Activated T-cell treated with anti-CD3 and anti-CD28 coated beads for 48 hours (primary cell): ENCODE measurements around the gene CIB1.
A peak's percentile ranks its signal among the peaks of the same experiment; 100 is the strongest.

Experiments
- DNase-seq: peaks from one replicate; pipeline ENCODE4 v3.0.0-alpha.2; 2020; ENCODE audit warnings: low read depth

The CIB1 gene

DNA sequence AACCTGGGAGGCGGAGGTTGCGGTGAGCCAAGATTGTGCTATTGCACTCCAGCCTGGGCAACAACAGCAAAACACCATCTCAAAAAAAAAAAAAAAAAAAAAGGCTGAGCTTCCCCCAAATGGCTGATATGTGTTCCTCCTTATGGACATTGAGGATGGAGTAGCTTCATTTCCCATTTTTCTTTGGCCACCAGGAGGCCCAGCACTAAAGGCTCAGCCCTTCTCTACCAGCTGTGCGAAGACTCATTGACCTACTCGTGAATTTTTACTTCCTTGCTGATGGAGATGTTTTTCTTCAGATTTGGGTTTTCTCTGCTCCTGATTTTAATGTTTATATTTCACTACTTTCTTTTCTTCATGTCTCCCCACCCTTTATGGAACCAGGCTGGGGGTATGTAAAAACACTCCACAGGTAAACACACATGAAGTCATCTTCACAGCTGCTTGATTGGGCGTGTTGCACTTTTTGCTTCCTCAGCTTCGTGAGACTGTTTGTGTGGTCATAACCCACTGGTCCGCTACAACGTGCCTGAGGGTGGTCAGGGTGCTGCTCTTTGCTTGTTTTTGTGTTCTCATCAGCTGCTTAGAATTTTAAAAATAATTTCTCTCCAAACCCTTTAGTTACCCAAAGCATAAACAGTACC lies 19.1 kb downstream of the CIB1 start:
- no peak for DNase-seq

DNA sequence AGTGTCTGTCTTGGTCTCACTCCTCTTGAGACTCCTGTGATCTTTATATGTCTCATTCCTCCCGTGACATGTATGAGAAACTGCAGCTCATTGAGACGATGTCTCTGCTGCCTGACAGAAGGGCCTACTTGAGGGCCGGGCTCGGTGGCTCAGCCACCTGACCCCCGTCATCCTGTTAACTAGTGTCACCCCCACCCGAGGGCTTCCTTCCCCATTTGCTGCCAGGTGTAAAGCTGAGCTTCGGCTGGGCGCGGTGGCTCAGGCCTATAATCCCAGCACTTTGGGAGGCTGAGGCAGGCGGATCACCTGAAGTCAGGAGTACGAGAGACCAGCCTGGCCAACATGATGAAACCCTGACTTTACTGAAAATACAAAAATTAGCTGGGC lies 19.9 kb downstream of the CIB1 start:
- DNase-seq = no peak

DNA sequence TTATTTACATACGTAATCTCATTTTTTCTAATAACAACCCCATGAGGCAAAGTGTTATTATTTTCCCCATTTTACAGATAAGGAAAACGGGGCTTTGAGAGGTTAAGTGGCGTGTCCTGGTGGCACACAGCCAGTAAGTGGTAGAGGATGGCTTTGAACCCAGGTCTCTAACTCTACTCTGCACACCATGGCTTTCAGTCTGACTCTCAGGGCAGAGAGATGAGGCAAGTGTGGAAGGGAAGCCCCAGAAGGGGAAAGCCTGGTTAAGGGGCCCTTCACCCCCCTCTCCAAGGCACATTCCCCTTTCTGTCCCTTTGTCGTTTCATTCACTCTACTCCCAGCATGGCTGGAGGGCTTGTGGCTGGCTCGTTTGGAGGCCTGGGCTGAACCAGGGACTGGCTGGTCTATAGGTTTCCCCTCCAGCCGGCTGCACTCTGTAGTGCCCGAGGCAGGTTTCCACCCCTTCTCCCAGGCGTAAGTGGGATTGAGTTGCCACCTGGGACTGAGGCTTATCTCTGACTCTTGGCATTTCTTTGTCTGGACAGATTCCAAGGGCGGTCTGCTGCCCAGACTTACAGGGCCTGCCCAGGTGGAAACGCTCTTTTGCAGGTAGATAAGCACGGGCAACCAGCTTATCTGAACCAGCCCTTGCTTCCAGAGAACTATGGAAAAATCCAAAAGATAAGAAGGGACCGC lies 20.5 kb downstream of the CIB1 start:
- DNase-seq = no peak

DNA sequence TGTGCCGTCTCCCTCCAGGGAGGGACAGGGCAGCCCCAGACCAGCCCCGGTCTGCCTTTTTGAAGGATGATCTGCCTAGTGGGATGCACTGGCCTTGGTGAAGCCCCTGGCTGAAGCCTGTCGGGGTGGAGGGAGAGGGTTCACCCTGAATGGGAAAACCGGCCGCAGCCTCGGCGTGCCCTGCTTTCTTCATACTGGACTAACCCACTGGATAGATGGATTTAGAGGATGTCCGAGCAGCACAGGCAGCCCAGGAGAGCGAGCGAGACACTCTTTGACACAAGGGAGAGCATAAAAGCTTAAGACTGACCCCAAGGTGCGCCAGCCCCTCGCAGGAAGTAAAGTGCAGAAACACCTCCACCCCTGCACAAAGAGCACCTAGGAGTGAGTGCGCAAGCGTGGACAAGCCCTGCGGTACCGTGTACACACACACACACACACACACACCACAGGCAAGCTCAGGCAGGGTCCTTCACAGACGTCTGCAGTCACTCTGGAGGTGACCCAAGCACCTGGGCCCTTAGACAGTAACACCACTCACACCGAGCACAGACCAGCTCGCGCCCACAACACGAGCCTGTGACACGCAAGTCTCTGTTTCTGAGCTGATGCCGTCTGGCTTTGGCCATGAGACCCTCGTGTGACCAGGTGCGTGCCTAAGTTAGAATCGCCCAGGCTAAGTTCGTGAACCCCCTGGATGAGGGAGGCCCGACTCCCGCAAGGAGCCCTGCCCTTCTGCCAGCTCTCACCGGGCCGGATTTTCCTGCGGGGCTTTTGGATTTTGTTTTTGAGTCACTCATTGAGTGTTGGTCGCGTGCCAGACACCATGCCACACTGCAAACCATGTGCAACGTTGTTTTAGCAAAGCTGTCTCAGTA lies 21.3 kb downstream of the CIB1 start:
- DNase-seq = no peak

DNA sequence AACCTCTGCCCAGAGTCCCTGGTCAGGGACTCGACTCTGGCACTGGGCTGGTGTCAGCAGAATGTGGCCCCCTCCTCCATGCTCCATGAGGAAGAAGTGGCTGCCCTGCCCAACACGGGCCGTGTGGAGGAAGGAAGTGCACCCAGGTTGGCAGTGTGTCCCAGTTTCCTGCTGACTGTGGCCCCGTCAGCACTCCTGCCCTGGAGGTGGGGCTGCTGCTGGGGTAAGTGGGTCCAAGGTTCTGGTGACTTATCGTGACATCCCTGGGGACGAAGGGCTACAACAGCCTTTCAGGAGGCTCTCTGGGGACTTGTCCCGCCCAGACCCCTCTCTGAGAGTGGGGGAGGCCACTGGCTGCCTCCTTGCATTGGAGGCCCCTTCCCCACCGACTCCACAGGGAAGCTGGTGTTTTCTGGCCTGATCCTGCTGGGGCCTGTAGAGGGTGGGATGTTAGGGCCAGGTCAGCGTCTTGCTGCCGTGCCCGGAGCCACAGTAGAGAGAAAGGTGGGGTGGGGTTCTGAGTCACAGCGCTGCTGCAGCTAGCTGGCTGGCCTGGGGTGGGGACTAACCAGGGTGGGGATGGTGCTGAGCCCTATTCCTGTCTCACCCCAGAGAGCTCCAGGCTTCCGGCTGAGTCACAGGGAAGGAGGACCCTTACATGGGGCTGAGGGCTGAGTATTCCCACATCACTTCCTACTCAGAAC lies 22.1 kb downstream of the CIB1 start:
- DNase-seq = no peak

DNA sequence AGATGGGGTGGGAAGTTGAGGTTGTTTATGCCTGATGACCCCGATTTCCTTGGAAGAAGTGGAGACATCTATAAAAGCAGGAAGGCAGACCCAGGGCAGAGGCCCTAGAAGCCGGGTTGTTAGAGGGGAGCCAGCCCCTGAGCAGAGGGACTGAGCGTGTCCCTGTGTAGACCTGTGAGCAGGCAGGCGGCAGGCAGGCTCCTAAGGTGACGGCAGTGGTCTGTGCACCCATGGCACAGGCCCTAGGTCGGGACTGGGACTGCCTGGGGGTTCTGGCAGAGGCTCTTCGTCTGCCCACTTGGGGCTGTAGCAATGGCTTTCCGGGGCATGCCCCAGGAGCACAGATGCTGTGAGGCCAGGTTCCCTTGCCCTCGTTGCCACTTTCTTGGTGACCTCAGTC lies 22.7 kb downstream of the CIB1 start:
- no peak for DNase-seq

DNA sequence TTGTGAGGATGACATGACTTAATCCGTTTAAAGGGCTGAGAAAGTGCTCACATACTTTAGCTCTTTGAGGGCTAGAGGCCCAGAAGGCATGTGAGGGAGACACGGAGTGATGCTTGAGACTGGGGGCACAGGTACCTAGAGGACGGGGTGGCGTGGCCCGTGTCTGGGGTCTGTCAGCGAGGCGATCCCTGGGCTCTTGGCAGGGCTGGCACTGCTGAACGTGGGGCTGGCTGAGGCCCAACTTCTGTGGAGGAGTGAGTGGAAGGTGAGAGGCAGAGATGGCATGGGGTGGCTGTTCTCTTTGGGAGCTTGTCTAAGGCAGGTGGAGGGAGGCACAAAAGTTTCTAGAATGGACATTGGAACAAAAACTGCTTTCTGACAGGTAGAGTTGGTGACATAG lies 23.1 kb downstream of the CIB1 start:
- no peak for DNase-seq

DNA sequence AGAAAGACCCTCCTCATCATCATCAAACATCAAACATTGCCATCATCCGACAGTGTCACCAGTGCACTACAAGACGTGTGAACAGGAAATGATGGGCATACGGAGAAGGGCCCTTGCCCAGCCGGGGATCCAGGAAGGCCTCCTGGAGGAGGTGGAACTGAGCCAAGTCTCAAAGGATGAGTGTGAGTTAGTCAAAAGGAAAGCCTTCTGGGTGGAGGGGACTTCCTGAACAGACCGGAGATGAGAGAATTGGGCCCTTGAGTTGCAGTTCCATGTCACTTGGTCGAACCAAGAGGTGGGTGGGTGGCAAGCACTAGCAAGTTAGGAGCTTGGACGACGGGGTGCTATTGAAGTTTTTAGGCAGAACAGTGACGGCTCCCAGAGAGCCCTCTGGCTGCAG lies 24.1 kb downstream of the CIB1 start:
- no peak for DNase-seq

DNA sequence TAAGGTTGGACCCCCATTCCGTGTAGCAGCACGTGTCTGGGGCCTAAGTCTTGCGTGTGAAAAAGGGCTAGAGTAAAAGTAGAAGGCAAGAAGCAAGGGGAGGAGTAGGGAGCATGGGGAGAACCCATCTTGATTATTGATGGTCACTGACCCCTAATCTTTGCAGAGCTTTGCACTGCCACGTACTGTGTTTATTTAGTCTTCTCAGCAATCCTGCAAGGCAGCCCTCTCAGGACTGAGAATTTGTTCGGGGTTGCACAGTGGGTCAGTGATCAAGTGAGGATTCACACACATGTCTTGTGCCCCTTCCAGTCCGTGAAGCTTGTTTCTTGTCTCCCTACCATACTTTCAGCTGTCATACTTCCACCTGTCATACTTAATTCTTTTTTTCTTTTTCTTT lies 25.4 kb downstream of the CIB1 start:
- DNase-seq = no peak

DNA sequence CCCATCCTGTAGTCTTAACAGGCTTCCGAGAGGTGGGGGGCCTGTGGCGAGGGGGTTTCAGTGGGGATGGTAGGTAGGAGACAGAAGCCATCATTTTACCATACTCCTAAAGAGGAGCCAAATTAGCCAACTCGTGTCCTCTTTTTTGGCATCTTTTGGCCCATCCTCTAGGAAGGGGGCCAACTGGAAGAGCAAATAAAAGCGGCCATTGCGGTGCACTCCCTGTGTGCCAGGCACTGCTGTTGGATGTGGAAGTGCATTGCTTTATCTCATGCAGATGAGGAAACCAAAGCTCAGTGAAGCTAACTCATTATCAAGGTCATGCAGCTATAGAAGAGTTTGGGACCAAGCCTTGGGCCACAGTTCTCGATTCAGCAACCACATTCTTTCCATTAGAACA lies 26.5 kb downstream of the CIB1 start:
- DNase-seq = no peak

DNA sequence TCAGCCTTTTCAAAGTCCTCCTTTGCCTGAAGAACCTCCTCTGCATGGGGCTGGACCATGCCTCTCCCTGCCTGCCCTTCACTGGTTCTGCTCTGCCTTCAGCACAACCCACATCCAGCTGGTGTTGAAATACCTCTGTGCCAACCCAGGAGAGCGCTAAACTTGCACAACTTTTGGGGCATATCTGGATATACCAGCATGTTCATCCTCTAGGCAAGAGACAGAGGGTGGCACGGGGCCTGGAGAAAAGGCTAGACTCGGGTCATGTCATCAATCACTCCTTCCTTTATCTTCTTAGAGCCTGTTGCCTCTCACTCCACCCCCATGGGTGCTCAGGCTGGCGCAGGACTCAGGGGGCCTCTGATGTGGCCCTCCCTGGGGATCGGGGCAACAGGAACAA lies 27.9 kb downstream of the CIB1 start:
- DNase-seq = no peak

DNA sequence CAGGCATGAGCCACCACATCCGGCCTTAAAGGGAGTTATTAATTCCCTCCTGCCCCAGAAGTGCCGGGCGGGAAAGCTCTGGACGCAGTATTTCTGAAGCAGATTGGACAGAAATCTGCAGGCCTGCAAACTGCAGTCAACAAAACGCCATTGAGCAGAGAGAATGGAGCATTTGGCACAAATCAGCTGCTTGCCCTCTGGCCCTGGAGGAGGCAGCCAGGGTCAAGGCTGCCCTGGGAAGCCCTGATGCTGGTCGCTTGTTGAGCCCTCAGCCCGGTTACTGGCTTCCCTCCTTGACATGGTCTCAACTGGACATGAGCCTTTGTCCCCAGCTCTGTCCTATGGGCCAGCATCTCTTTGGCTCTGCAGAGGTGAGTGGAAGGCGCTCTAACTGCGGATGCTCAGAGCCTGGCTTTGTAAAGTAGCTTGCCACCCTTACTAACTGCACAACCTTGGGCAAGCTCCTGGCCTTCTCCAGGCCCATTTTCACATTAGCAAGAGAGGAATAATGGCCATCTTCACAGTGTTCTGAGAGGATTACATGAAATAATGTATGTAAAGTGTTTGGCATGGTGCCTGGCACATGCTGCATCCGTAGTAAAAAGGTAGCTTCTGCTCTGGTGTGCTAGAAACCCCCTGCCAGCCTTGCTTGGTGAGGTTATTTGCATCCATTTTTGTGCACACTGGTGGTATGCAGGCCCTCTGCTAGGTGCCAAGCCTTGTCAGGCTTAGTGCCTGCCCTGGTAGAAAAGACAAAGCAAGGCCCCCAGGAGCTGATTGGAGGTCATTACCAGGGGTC lies 28.5 kb downstream of the CIB1 start:
- no peak for DNase-seq

DNA sequence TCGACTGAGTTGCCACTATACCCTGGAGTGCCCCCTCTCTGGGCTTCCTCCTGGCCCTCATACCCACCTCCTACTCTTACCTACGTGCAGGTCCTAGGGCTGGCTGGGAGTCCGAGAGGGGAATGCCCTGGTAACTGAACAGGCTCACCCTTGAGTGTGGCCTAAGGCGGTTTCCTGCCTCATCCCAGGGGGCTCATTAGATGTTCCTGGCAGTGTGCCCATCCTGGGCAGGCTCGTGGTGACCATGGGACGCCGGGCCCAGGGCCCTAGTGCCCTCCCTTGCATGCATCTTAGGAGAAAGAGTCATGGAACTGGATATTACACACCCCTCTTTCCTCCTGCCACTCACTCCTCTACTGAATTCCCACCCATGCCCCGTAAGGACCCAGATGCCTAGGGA lies 29.8 kb downstream of the CIB1 start:
- DNase-seq = no peak

DNA sequence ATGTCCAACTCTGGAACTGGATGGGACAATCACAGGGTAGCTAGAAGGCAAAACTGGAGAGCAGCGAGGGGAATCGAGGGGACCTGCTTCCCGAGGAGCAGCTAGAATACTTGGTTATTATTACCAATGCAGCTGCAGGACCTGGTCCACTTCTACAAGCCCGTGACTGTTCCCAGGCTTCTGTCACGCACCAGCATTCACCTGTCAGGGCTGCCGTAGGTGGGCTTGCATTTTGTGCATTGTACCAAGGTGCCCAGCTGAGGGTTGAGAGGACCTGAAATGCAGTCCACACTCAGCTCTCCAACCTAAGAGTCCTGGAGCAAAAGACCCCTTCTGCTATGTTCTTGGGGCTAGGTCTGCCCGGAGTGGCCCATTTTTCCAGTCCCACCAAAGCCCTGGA lies 30.3 kb downstream of the CIB1 start:
- no peak for DNase-seq

DNA sequence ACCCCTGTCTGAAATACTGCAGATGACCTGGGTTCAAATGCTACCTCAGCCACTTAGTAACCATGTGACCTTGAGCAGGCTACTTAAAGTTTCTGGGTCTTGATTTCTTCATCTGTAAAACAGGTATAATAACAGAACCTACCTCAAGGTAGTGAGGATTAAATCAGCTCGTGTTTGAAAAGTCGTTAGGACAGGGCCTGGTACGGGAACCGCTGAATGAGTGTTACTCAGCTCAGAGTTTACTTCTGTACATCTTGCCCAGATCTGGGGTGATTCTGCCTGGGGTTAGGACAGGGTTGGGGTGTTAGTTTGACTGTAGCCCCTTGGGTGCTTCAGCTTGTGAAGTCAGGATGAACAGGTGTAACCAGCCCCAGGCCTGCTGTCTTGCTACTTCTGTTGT lies 30.8 kb downstream of the CIB1 start:
- no peak for DNase-seq

DNA sequence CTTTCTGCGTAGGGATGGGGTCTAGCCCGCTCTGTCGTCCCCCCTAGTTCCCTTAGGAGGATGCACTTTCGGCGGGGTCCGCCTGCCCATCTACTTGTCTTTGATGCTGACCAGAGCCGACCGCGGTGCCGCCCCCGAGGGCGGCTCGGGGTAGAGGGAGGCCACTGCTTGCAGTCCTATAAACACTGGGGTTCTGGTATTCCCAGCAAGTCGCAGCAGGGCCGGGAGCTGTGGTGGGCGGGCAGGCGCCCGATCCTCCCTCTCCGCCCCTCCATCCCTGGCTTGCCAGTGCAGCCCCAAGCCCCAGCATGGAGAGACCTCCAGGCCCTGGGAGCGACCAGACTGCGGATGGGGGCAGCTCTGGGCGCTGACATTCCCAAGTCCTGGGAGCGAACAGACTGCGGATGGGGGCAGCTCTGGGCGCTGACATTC lies 31.8 kb downstream of the CIB1 start:
- DNase-seq = no peak

DNA sequence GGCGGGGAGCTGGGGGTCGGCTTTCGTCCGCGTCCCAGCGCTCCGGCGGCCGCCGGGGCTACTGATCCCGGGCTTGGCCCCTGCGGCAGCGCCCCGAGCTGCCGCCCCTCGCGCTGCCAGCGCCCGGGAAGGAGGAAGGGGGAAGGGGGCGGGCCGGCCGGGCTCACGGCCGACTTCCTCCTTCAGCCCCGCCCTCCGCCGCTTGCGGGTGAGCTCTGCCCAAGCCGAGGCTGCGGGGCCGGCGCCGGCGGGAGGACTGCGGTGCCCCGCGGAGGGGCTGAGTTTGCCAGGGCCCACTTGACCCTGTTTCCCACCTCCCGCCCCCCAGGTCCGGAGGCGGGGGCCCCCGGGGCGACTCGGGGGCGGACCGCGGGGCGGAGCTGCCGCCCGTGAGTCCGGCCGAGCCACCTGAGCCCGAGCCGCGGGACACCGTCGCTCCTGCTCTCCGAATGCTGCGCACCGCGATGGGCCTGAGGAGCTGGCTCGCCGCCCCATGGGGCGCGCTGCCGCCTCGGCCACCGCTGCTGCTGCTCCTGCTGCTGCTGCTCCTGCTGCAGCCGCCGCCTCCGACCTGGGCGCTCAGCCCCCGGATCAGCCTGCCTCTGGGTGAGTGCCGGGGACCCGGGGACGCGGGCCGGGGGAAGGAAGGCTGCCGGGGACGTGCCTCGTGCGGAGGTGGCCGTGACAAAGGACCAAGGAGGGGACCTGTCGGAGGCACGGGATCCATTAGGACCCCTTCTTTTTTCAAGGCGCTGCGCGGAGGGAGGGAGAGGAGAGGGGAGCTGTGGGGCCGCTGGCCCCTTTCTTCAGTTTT lies 32.4 kb downstream of the CIB1 start, which contains the start of gene SEMA4B:
Gene SEMA4B (plus strand): TSS at position 201 of the 814 bp plus-strand sequence. CDS start 249 bp downstream, at position 450.
- peak; percentile 65 for DNase-seq

DNA sequence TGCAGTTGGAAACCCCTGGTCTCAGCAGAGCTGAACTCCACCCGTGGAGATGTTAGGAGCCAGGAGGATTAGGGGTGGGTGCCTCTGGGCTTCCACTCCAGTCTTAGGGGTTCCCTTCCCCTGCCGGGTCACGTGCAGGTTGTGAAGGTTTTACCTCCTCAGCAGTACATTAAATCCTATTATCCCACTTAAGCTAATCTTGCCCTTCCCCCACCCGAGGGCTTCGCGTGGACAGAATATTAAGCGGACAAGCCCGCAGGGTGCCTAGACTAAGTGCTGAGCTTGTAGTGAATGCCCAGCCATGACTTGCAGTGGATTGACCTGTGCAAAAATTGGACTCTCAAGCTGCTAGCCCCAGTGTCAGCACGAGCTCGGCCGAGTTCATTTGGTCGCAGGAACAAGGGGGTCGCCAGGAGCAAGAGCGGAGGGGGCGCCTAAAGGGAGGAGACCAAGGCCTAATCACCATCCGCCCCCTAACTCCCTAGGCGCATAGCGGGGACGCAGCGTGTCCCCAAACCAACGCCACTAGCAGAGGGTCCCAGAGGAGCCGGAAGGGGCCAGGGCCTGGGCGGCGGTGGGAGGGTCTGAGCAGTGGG lies 33.1 kb downstream of the CIB1 start:
- no peak for DNase-seq

DNA sequence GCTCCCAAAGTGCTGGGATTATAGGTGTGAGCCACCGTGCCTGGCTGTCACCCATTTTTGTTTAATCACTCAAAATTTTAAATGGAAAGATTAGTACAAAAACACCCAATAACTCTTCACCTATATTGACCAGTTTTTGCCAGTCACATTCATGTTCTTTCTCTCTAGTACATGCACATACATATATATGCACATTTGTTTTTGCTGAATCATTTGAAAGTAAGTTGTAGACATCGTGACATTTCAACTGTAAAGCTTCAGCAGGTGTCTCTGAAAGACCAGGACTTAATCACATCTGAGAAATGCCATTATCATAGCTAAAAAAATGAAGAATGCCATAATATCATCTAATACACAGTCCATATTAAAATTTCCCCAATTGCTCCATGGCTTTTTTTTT lies 39.1 kb downstream of the CIB1 start:
- DNase-seq = no peak
